Suprapubic skin (tissue), 4 donors: Measurements from ENCODE around the gene KIAA1217.

Experiments used
- CTCF ChIP-seq, 2 donors: fragments of 200-600 bp in 1 of 2; fragments of 450-650 bp in 1 of 2; sonication (generic) in 1 of 2; IDR thresholded peaks; one replicate each; pipeline ENCODE4 v1.5.1; 2016 to 2019; ENCODE audit warnings: antibody characterized with exemption in 2 of 2, mild to moderate bottlenecking in 1 of 2, moderate library complexity in 1 of 2
- EP300 ChIP-seq: sonication (generic); formaldehyde crosslinking; IDR thresholded peaks from one replicate; pipeline ENCODE4 v1.6.1; 2017; ENCODE audit warnings: antibody characterized with exemption
- POLR2A ChIP-seq, 2 donors: fragments of 450-650 bp; IDR thresholded peaks; one replicate each; pipeline ENCODE4 v1.6.1; 2017; ENCODE audit warnings: antibody characterized with exemption in 2 of 2, mild to moderate bottlenecking in 2 of 2, moderate library complexity in 2 of 2
- POLR2AphosphoS5 ChIP-seq, 3 donors: sonication (generic); formaldehyde crosslinking; IDR thresholded peaks; one replicate each; pipeline ENCODE4 v1.6.1; 2017; ENCODE audit warnings: antibody characterized with exemption in 3 of 3

DNA sequence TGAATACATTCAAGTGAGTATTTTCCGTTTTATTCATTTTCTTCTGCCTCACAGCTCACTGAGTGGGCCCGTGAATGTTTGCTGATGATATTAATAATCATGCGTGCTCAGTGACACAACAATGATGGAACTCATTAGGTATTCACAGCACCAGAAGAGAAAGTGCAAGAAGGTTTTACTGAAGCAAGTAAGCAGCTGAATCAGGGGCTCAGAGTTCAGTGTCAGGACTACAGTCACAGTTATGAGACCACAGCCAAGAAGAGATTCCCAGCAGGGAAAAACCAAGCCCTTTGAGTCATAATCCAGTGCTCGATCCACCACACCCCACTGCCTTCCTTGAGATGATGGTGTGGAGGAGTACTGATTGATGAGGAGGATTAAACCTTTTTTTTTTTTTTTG is 247.4 kb downstream of the KIAA1217 start:
- no peak for TF ChIP-seq POLR2AphosphoS5 (IDR thresholded peaks at IDR 0.05)
- TF ChIP-seq CTCF (IDR thresholded peaks at IDR 0.05): no peak
- no peak for TF ChIP-seq EP300
- no peak for TF ChIP-seq POLR2A (IDR thresholded peaks at IDR 0.05)
